NCI-H226 (cell line): ENCODE data around the gene IL17C.
"Not testable (repeated sequence)": the region's sequence is repeated elsewhere in the genome, so short reads cannot be mapped to it uniquely, and the experiment has no call there.

Source experiments
- DNase-seq: peaks from one replicate; pipeline ENCODE4 v3.0.0-alpha.2; 2015

The IL17C gene

DNA sequence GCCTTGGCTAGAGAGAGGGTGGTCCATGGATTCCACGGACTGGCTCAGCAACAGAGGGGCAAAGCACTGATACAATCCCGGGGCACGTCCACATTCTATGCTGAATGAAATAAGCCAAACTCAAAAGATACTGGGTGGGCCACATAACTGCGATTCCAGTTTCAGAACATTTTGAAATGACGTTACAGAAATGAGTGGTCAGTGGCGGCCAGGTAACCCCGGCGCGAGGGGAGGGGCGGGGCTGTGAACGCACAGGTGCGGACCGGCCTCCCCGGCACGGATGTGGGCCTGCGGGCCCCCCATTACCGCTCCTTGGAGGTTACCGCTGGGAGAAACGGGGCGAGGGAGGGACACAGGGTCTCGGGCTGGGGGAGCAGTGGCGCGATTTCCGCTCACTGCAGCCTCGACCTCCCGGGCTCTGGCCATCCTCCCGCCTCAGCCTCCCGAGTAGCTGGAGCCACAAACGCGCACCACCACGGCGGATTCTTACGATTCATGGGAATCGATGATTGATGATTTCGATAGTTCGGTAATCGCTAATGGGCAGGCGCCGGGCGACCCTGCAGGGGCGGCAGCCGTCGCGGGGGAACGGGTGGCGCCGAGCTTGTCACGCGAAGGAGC lies 24.0 kb downstream of the IL17C start:
- no peak for DNase-seq

DNA sequence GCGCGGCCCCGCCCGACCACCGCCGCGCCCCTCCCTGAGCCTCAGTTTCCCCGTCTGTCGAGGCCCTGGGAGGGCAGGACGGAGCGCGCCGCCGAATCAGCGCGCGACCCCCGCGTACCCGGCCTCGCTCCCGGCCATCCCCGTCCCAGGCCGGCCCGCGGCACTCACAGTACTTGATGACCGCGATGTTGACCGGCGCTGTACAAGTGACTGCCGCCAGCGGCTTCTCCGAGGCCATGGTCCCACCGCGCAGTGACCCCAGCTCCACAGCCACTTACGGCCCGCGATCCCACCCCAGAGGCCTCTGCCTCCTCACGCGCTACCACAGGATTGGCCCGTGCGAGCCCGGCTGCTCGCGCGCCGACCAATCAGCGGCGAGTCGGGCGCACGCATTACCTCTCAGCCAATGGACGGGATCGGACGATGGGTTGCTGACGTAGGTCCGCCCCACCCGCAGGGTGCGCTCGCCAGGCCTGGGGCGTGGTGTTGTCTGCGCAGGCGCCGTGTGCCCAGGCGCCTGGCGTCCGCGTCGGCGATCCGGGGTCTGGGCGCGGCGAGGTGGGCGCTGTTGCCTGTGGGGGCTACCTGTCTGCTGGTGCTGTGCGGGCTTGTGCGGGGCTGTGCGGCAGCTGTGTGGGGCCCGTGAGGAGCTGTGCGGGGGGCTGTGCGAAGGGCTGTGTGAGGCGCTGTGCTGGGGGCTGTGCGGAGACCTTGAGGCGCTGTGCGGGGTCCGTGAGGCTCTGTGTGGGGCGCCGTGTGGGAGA lies 24.7 kb downstream of the IL17C start, which contains the start of gene MVD:
Gene MVD (minus strand): TSS at position 249 of the 764 bp plus-strand sequence. CDS start 11 bp downstream, at position 238.
- DNase-seq, result peak; percentile 98

GRCh38 chr16:88665148-88665547 lies 26.8 kb downstream of the IL17C start:
- no peak for DNase-seq

GRCh38 chr16:88665570-88665969 lies 27.2 kb downstream of the IL17C start:
- no peak for DNase-seq

- DNase-seq, result no peak
Measured at GRCh38 chr16:88667461-88667860, 29.1 kb downstream of the IL17C start.

GRCh38 chr16:88669493-88669892 lies 31.1 kb downstream of the IL17C start:
- DNase-seq, result not testable (repeated sequence)

- DNase-seq, result no peak
Measured at GRCh38 chr16:88669980-88670379, 31.6 kb downstream of the IL17C start.

GRCh38 chr16:88671806-88672205 lies 33.4 kb downstream of the IL17C start:
- no peak for DNase-seq

- DNase-seq, result no peak
Measured at GRCh38 chr16:88672776-88673175, 34.4 kb downstream of the IL17C start.

DNA sequence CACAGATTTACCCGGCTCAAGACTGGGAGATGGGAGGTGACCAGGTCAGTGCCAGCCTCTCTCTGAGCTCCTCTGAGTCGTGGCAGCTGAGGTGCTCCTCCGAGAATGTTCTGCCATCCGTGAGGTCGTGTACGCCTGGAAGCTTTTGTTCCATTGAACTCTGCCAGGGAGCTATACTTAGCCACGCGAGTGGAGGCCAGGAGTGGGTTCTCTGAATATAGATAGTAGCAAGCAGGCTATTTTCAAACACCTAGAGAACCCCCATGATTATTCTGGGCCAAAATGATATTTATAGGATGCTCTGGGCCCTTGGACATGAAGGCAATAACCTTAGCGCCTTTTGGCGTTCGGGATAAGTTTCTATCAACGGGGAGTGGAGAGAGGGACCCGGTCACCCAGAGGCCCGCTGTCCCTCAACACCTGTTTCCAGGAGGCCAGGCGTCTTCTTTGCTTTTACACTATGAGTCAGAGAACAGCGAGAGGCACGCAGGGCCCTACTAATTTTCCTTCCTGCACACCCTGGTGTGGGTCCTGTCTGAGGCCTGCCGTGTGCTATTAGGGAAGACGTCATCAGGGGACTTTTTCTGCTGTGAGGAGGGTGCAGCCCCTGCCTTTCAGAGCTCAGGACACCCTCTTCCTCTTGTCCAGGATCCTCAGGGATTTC lies 35.5 kb downstream of the IL17C start:
- DNase-seq, result no peak

GRCh38 chr16:88676502-88677242 lies 38.3 kb downstream of the IL17C start:
- no peak for DNase-seq

GRCh38 chr16:88677721-88678120 lies 39.3 kb downstream of the IL17C start:
- DNase-seq, result no peak

GRCh38 chr16:88678224-88678979 lies 40.0 kb downstream of the IL17C start:
- DNase-seq, result no peak

GRCh38 chr16:88680554-88681083 lies 42.2 kb downstream of the IL17C start:
- no peak for DNase-seq

DNA sequence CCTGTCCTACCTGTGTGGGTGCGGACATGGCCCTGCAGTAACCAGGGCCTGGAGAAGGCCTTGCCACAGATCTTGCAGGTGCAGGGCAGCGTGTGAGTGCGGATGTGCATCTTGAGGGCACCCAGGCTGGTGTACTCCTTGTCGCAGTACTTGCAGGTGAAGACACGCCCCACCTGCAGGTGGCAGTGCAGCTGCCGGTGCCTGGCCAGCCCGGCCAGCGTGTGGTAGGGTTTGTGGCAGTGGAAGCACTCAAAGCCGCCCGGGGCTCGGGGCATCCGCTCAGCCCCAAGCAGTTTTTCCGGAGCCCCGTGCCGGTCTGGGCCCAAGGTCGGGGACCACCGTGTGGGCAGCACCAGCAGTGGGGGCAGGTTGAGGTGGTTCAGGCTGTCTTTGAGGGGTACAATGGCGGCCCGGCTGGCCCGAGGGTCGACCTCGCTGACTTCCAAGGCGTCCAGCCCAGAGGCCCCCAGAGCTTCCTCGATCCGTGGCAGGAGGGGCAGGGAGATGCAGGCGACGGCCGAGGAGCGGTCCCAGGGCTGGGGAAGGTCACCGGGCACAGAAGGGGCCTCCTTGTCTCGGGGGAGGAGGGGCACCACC lies 42.8 kb downstream of the IL17C start:
- no peak for DNase-seq

GRCh38 chr16:88681709-88682451 lies 43.5 kb downstream of the IL17C start:
- DNase-seq, result peak; percentile 36

- DNase-seq, result no peak
Measured at GRCh38 chr16:88684569-88685155, 46.3 kb downstream of the IL17C start.

GRCh38 chr16:88685156-88686061 lies 47.0 kb downstream of the IL17C start:
- DNase-seq, result peak; percentile 43

DNA sequence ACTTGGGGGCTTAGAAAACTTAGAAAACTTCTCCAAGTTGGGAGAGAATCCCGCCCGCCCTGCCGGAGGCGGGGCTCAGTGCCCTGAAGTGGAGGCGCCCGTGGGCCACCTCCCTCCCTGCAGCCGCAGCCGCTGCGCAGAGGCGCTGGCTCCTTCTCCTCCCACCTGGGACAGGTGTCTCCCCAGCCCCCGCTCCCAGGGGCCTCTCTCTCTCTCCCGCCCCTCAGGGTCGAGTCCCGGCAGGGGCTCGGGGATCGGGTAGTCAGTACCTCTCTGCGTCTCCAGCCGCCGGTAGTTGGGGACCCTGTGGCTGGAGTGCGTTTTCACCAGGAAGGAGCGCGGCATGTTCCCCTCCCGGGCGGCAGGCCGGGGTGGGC lies 47.7 kb downstream of the IL17C start:
- DNase-seq, result no peak
